OCI-LY1 (cell line): ENCODE data around the gene MS4A6A.

ENCODE experiments used
- H2AFZ ChIP-seq: fragments of 200-600 bp; sonication (generic), shearing (Covaris generic); 2 replicates; pipeline ENCODE4 v1.6.0; 2014; ENCODE audit warnings: antibody characterized with exemption, mild to moderate bottlenecking, low read length
- H3F3A ChIP-seq: fragments of 200-600 bp; sonication (generic), shearing (Covaris generic); 2 replicates; pipeline ENCODE4 v1.6.0; 2014; ENCODE audit warnings: mild to moderate bottlenecking, antibody characterized with exemption, low read length, moderate library complexity; ENCODE audit not compliant: insufficient read depth
- H3K27ac ChIP-seq: fragments of 200-600 bp; sonication (generic); 2 replicates; pipeline ENCODE4 v1.5.1; 2014; ENCODE audit warnings: low read length, mixed run types, mild to moderate bottlenecking, low read depth; ENCODE audit not compliant: poor library complexity, severe bottlenecking
- H3K27me3 ChIP-seq: fragments of 200-600 bp; sonication (generic); 2 replicates; pipeline ENCODE4 v1.6.0; 2014; ENCODE audit warnings: antibody characterized with exemption, mild to moderate bottlenecking, low read length, moderate library complexity; ENCODE audit not compliant: insufficient read depth
- H3K36me3 ChIP-seq: fragments of 200-600 bp; sonication (generic); 2 replicates; pipeline ENCODE4 v1.6.1; 2014; ENCODE audit warnings: mild to moderate bottlenecking, antibody characterized with exemption, low read length, moderate library complexity, mixed read lengths; ENCODE audit not compliant: insufficient read depth
- H3K4me1 ChIP-seq: fragments of 200-600 bp; sonication (generic); 2 replicates; pipeline ENCODE4 v1.5.1; 2014; ENCODE audit warnings: mild to moderate bottlenecking, low read length, moderate library complexity; ENCODE audit not compliant: insufficient read depth, severe bottlenecking
- H3K4me2 ChIP-seq: fragments of 200-600 bp; sonication (generic), shearing (Covaris generic); 2 replicates; pipeline ENCODE4 v1.6.1; 2014; ENCODE audit warnings: low read length
- H3K4me3 ChIP-seq: fragments of 200-600 bp; sonication (generic); 2 replicates; pipeline ENCODE4 v1.5.1; 2014; ENCODE audit warnings: low read length, low read depth, mild to moderate bottlenecking, mixed read lengths; ENCODE audit not compliant: poor library complexity, severe bottlenecking
- H3K79me2 ChIP-seq: fragments of 200-600 bp; shearing (Covaris generic); 2 replicates; pipeline ENCODE4 v1.6.1; 2016; ENCODE audit warnings: mixed run types, low read length, mixed read lengths; ENCODE audit not compliant: insufficient read depth
- H3K9ac ChIP-seq: fragments of 200-600 bp; sonication (generic), shearing (Covaris generic); 2 replicates; pipeline ENCODE4 v1.6.1; 2014; ENCODE audit warnings: mild to moderate bottlenecking, low read length, mixed read lengths
- H3K9me2 ChIP-seq: fragments of 200-600 bp; sonication (generic), shearing (Covaris generic); 2 replicates; pipeline ENCODE4 v1.6.1; 2014; ENCODE audit warnings: low read depth, mild to moderate bottlenecking, low read length, mixed read lengths
- H3K9me3 ChIP-seq: fragments of 200-600 bp; shearing (Covaris generic); 2 replicates; pipeline ENCODE4 v1.6.1; 2014; ENCODE audit warnings: low read length, mixed read lengths
- H4K20me1 ChIP-seq: fragments of 200-600 bp; sonication (generic), shearing (Covaris generic); 2 replicates; pipeline ENCODE4 v1.6.0; 2016; ENCODE audit warnings: mild to moderate bottlenecking, low read length; ENCODE audit not compliant: insufficient read depth
- EZH2 ChIP-seq: fragments of 200-600 bp; sonication (generic), shearing (Covaris generic); IDR thresholded peaks from 2 replicates; pipeline ENCODE4 v1.8.0; 2017; ENCODE audit warnings: borderline replicate concordance, mixed run types, mild to moderate bottlenecking, antibody characterized with exemption, low read length, moderate library complexity, mixed read lengths
- TF ChIP-seq, protein P1 (sequence below): fragments of 200-600 bp; sonication (generic), shearing (Covaris generic); IDR thresholded peaks from 2 replicates; pipeline ENCODE4 v1.5.1; 2017; ENCODE audit warnings: mild to moderate bottlenecking, antibody characterized with exemption, low read length, moderate library complexity, mixed read lengths

Gene MS4A6A

GRCh38 chr11:60184824-60185511 lies 2.1 kb upstream of the MS4A6A start:
- Histone ChIP-seq H3K27me3 (no peaks in the 10 kb centered on the region), H3K4me2 (no peak overlapping the region), H2AFZ (no peak overlapping the region), H3K9me2 (no peaks in the 10 kb centered on the region), H3K27ac (no peak overlapping the region), H3K36me3 (no peaks in the 10 kb centered on the region), H3K9me3 (no peaks in the 10 kb centered on the region), H3K4me3 (no peak overlapping the region), H4K20me1 (no peaks in the 10 kb centered on the region), H3F3A (no peaks in the 10 kb centered on the region), H3K9ac (no peak overlapping the region), H3K79me2 (no peaks in the 10 kb centered on the region), H3K4me1 (no peaks in the 10 kb centered on the region)
- TF ChIP-seq, protein P1, sequence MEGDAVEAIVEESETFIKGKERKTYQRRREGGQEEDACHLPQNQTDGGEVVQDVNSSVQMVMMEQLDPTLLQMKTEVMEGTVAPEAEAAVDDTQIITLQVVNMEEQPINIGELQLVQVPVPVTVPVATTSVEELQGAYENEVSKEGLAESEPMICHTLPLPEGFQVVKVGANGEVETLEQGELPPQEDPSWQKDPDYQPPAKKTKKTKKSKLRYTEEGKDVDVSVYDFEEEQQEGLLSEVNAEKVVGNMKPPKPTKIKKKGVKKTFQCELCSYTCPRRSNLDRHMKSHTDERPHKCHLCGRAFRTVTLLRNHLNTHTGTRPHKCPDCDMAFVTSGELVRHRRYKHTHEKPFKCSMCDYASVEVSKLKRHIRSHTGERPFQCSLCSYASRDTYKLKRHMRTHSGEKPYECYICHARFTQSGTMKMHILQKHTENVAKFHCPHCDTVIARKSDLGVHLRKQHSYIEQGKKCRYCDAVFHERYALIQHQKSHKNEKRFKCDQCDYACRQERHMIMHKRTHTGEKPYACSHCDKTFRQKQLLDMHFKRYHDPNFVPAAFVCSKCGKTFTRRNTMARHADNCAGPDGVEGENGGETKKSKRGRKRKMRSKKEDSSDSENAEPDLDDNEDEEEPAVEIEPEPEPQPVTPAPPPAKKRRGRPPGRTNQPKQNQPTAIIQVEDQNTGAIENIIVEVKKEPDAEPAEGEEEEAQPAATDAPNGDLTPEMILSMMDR, result no peak
- TF ChIP-seq EZH2, result no peak

GRCh38 chr11:60183591-60184205 lies 815 bp upstream of the MS4A6A start:
- H3F3A ChIP-seq, result no peaks in the 10 kb centered on the region
- no peak for TF ChIP-seq EZH2
- TF ChIP-seq, protein P1, result no peak
- no peaks in the 10 kb centered on the region for H3K27me3 ChIP-seq
- no peaks in the 10 kb centered on the region for H3K9me2 ChIP-seq
- no peak overlapping the region for H3K4me2 ChIP-seq
- H4K20me1 ChIP-seq, result no peaks in the 10 kb centered on the region
- no peak overlapping the region for H3K4me3 ChIP-seq
- H3K79me2 ChIP-seq, result no peaks in the 10 kb centered on the region
- H3K4me1 ChIP-seq, result no peaks in the 10 kb centered on the region
- H3K27ac ChIP-seq, result no peak overlapping the region
- no peak overlapping the region for H3K9ac ChIP-seq
- no peaks in the 10 kb centered on the region for H3K9me3 ChIP-seq
- no peaks in the 10 kb centered on the region for H3K36me3 ChIP-seq
- no peak overlapping the region for H2AFZ ChIP-seq

- no peak for TF ChIP-seq EZH2
- TF ChIP-seq, protein P1, result no peak
- H3K9ac ChIP-seq, result no peak overlapping the region
- no peak overlapping the region for H2AFZ ChIP-seq
- no peak overlapping the region for H3K4me2 ChIP-seq
- no peak overlapping the region for H3K27ac ChIP-seq
- H4K20me1 ChIP-seq, result no peaks in the 10 kb centered on the region
- H3K4me3 ChIP-seq, result no peak overlapping the region
- no peaks in the 10 kb centered on the region for H3K27me3 ChIP-seq
- H3K9me3 ChIP-seq, result no peaks in the 10 kb centered on the region
- no peaks in the 10 kb centered on the region for H3K36me3 ChIP-seq
- H3K9me2 ChIP-seq, result no peaks in the 10 kb centered on the region
- H3F3A ChIP-seq, result no peaks in the 10 kb centered on the region
- no peaks in the 10 kb centered on the region for H3K79me2 ChIP-seq
- no peaks in the 10 kb centered on the region for H3K4me1 ChIP-seq
Observed at GRCh38 chr11:60175860-60176275, 7.0 kb downstream of the MS4A6A start.
